RWPE1 (cell line): ENCODE results near the gene NDUFA3.

Experiments
- CTCF ChIA-PET: fragments of 350-600 bp; sonication (Branson Sonifier 250); formaldehyde crosslinking; extraction: SDS; loops from one replicate; lab custom pipeline; 2021; lab: Yijun Ruan, JAX
- POLR2A ChIA-PET: fragments of 400-600 bp; formaldehyde crosslinking; extraction: SDS; loops from one replicate; lab custom pipeline; 2020; ENCODE audit warnings: antibody characterized with exemption; ENCODE audit not compliant: low non-redundant PET; lab: Yijun Ruan, JAX
- DNase-seq: peaks from one replicate; pipeline ENCODE4 v3.0.0; 2012; ENCODE audit warnings: low spot score
- H3K27ac ChIP-seq: fragments of 450-650 bp; 2 replicates; pipeline ENCODE4 v1.5.1; 2017
- CTCF ChIP-seq: fragments of 450-650 bp; conservative IDR thresholded peaks from 2 replicates; pipeline ENCODE4 v1.5.1; 2017; ENCODE audit warnings: low read depth, mild to moderate bottlenecking

NDUFA3 gene

GRCh38 chr19:54102421-54103169 lies at the start of gene NDUFA3:
NDUFA3 (plus strand) TSS chr19:54102855; CDS start chr19:54102879, 24 bp downstream.
- TF ChIP-seq CTCF: no peak
- POLR2A ChIA-PET: no interaction called here
- peak; percentile 98 for DNase-seq
- peak within 1 kb of the TSS; percentile 65 for H3K27ac ChIP-seq
- CTCF ChIA-PET: no interaction called here

- TF ChIP-seq CTCF: no peak
- CTCF ChIA-PET: interaction anchor here (0.7 kb wide), 1 partner anchor 254 kb away, joined by 5 read pairs; no protein-coding TSS in a partner anchor
Observed at GRCh38 chr19:54062643-54063042, 40.0 kb upstream of the NDUFA3 start.

DNA sequence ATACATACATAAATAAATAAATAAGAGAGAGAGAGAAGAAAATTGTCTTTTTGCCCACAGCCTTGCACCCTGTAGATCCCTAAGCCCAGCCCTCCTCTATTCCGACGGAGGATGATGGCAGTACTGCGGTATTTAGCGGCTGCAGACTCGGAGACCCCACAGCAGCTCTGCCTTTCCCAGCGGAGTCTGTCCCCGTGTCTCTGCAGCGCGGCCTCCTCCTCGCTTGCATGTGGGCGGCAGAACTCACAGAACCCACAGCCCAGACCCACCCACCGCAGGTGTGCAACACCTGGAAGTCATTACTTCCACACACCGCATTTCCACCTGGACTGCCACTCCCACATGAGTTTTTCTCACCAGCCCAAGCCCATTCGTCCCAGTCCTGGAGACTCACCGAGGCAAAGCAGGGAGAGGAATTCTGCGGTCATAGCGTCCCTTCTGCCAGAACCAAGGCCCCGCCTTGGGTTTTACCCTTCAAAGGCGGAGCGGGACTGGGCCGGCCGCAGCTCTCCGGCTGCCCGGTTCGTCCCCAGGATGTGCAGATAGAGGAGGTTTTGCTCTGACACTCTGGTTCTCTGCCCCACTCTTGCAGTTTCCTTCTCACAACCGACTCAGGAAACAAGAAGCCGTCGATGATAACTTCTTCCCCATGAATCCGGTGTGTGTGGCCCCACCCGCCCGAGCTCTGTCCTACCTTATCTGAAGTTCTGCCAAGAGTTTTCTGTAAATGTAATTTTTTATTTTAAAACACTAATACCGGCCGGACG lies 39.1 kb upstream of the NDUFA3 start, which contains the start of gene VSTM1:
TSS of gene VSTM1 (minus strand) at position 548 of the 767 bp plus-strand sequence. CDS start at position 428, 120 bp downstream.
- POLR2A ChIA-PET: no interaction called here
- H3K27ac ChIP-seq: no peak within 1 kb of the TSS
- DNase-seq: no peak
- no peak for TF ChIP-seq CTCF
- CTCF ChIA-PET: no interaction called here

More at GRCh38 chr19:54062643-54063042, 40.0 kb upstream of the NDUFA3 start:
- DNase-seq: no peak
- no peak overlapping the region for H3K27ac ChIP-seq
- POLR2A ChIA-PET: no interaction called here

DNA sequence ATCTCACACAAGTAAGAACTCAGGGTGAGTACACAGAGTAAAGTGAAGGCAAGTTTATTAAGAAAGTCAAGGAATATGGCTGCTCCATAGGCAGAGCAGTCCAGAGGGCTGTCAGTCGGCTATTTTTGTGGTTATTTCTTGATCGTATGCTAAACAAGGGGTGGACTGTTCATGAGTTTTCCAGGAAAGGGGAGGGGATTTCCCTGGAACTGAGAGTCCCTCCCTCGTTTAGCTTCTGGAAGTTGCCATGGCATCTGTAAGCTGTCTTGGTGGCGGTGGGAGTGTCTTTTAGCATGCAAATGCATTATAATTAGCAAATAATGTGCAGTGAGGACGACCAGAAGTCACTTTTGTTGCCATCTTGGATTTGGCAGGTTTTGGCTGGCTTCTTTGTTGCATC lies 33.2 kb upstream of the NDUFA3 start:
- no peak for TF ChIP-seq CTCF
- no peak overlapping the region for H3K27ac ChIP-seq
- ChIA-PET CTCF (no interaction called here), POLR2A (no interaction called here)
- no peak for DNase-seq

GRCh38 chr19:54073829-54074228 lies 28.8 kb upstream of the NDUFA3 start:
- H3K27ac ChIP-seq: no peak overlapping the region
- ChIA-PET POLR2A (no interaction called here), CTCF (interaction anchor here (0.6 kb wide), 1 partner anchor 49 kb away, joined by 3 read pairs; no protein-coding TSS in a partner anchor)
- TF ChIP-seq CTCF: no peak
- no peak for DNase-seq

GRCh38 chr19:54074851-54075250 lies 27.8 kb upstream of the NDUFA3 start:
- ChIA-PET CTCF (no interaction called here), POLR2A (no interaction called here)
- no peak for DNase-seq

More at GRCh38 chr19:54074851-54075250, 27.8 kb upstream of the NDUFA3 start:
- H3K27ac ChIP-seq: no peak overlapping the region
- TF ChIP-seq CTCF: no peak
